Chondrocyte (in vitro differentiated cells): ENCODE results near the gene WDFY3. TPM values are rescaled to one million over a fixed set of nuclear protein-coding genes. Genes with fewer than 3 reads are reported as not detected.

Source experiments
- DNase-seq: peaks from one replicate; pipeline ENCODE4 v3.0.0; 2021; ENCODE audit warnings: mixed read lengths, low spot score
- H3K27ac Mint-ChIP-seq: one replicate; pipeline ENCODE4 v1.8.0; 2021; ENCODE audit warnings: mild to moderate bottlenecking, moderate library complexity, mixed read lengths; ENCODE audit not compliant: unreplicated experiment
- H3K27me3 Mint-ChIP-seq: 2 replicates; pipeline ENCODE4 v1.8.0; 2021; ENCODE audit warnings: low read depth, mixed read lengths
- H3K36me3 Mint-ChIP-seq: 2 replicates; pipeline ENCODE4 v1.8.0; 2021; ENCODE audit warnings: low read depth, mixed read lengths
- H3K4me1 Mint-ChIP-seq: 2 replicates; pipeline ENCODE4 v1.8.0; 2021; ENCODE audit warnings: low read depth, mild to moderate bottlenecking, mixed read lengths
- H3K4me3 Mint-ChIP-seq: one replicate; pipeline ENCODE4 v1.8.0; 2021; ENCODE audit warnings: mild to moderate bottlenecking, moderate library complexity, mixed read lengths; ENCODE audit not compliant: unreplicated experiment
- H3K9me3 Mint-ChIP-seq: 2 replicates; pipeline ENCODE4 v1.8.0; 2021; ENCODE audit warnings: low read depth, mixed read lengths
- total RNA-seq: library from RNA; stranded (reverse); gene quantifications from 3 replicates; pipeline ENCODE4 v1.2.1, GENCODE V29; 2021
- TF ChIP-seq, protein P1 (sequence below): fragments of 200-600 bp; sonication (generic); IDR thresholded peaks from 2 replicates; pipeline ENCODE4 v1.5.0; 2021; ENCODE audit warnings: antibody characterized with exemption, mild to moderate bottlenecking, moderate library complexity

WDFY3 gene
- total RNA-seq, 1 donor from 2014 or later: 61.9 TPM

DNA sequence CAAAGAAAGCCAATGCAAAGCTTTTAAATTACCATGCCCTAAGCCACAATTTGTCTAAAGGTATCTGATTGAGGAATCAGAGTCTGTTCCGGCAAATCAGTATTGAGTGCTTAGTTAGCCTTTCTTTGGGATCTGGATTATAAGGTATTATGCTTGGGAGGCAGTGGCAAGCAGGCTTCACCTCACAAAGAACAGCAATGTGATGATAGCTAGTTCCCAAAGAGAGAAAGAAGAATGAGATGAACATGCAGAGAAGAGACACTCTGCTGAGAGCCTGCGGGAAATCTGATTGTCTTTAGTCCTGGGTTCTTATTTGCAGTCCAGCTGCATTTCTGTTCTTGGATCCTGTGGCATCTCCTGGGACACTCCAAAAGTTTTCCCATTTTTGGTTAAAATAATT lies 35.2 kb downstream of the WDFY3 start:
- H3K4me1 Mint-ChIP-seq: peaks cover 24% of the 10 kb centered on the region
- no peak overlapping the region for H3K4me3 Mint-ChIP-seq
- no peak overlapping the region for H3K27ac Mint-ChIP-seq
- DNase-seq: no peak
- TF ChIP-seq, protein P1, sequence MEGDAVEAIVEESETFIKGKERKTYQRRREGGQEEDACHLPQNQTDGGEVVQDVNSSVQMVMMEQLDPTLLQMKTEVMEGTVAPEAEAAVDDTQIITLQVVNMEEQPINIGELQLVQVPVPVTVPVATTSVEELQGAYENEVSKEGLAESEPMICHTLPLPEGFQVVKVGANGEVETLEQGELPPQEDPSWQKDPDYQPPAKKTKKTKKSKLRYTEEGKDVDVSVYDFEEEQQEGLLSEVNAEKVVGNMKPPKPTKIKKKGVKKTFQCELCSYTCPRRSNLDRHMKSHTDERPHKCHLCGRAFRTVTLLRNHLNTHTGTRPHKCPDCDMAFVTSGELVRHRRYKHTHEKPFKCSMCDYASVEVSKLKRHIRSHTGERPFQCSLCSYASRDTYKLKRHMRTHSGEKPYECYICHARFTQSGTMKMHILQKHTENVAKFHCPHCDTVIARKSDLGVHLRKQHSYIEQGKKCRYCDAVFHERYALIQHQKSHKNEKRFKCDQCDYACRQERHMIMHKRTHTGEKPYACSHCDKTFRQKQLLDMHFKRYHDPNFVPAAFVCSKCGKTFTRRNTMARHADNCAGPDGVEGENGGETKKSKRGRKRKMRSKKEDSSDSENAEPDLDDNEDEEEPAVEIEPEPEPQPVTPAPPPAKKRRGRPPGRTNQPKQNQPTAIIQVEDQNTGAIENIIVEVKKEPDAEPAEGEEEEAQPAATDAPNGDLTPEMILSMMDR: no peak
- peaks cover 5% of the 10 kb centered on the region for H3K9me3 Mint-ChIP-seq
- no peaks in the 10 kb centered on the region for H3K27me3 Mint-ChIP-seq
- H3K36me3 Mint-ChIP-seq: peaks cover 11% of the 10 kb centered on the region

DNA sequence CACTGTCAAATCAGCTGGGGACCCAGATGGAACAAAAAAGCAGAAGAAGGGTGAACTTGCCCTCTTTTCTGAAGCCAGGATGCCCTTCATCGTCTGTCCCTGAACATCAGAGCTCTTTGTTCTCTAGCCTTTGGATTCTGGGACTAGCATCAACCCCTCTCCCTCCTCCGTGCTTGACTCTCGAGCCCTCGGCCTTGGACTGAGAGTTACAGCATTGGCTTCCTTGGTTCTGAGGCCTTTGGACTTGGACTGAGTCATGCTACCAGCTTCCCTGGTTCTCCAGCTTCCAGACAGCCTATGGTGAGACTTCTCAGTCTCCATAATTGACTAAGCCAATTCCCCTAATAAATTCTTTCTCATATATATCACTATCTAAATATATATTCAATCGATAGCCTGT lies 38.4 kb downstream of the WDFY3 start:
- Mint-ChIP-seq H3K27me3 (no peaks in the 10 kb centered on the region), H3K4me1 (peaks cover 10% of the 10 kb centered on the region), H3K9me3 (no peaks in the 10 kb centered on the region), H3K27ac (no peak overlapping the region), H3K4me3 (no peak overlapping the region), H3K36me3 (peaks cover 11% of the 10 kb centered on the region)
- no peak for DNase-seq
- TF ChIP-seq, protein P1: no peak

DNA sequence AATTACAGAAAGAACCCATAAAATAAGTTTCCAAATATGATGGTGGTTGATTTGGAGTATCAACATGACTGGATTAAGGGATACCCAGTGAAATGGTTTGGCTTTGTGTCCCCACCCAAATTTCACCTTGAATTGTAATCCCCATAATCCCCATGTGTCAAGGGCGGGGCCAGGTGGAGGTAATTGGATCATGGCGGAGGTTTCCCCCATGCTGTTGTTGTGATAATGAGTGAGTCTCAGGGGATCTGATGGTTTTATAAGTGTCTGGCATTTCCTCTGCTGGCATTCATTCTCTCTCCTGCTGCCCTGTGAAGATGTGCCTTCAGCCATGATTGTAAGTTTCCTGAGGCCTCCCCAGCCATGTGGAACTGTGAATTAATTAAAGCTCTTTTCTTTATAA lies 39.1 kb downstream of the WDFY3 start:
- DNase-seq: no peak
- TF ChIP-seq, protein P1: no peak
- Mint-ChIP-seq H3K4me3 (no peak overlapping the region), H3K27ac (peak overlapping the region; percentile 5), H3K36me3 (peaks cover 11% of the 10 kb centered on the region), H3K4me1 (peaks cover 6% of the 10 kb centered on the region), H3K9me3 (no peaks in the 10 kb centered on the region), H3K27me3 (no peaks in the 10 kb centered on the region)

DNA sequence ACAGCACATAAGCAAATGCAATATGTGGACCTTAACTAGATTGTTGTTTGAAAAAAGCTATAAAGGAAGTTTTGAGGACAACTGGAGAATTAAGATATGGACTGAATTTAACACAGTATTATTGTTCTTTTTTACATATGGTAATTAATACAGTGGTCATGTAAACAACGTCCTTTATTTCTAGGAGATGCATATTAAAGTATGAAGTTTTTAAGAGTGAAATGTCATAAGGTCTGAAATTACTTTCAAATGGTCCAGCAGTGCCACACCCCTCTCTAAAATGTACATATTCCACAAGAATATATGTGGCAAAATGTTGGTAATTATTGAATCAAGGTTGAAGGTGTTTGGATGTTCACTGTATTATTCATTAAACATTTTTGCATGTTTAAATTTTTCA lies 40.9 kb downstream of the WDFY3 start:
- Mint-ChIP-seq H3K4me3 (no peak overlapping the region), H3K27me3 (no peaks in the 10 kb centered on the region), H3K36me3 (peaks cover 12% of the 10 kb centered on the region), H3K4me1 (peaks cover 9% of the 10 kb centered on the region), H3K9me3 (no peaks in the 10 kb centered on the region), H3K27ac (no peak overlapping the region)
- TF ChIP-seq, protein P1: no peak
- no peak for DNase-seq

DNA sequence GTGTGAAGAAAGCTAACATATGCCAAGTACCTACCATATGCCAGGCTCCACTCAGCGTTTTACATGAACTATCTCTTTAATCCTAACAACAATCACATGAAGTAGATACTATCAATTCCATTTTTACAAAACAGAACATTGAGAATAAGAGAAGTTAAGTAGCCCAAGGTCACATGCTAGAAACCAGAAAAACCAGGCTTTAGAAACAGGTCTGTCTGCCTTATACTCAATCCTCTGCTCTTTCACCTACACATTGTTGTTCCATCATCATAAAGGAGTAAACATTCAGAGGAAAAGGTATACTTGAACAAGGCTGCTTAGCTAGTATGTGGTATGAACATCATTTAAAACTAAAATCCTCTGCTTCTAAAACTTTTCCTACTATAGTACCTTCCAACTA lies 42.1 kb downstream of the WDFY3 start:
- Mint-ChIP-seq H3K27me3 (no peaks in the 10 kb centered on the region), H3K4me3 (no peak overlapping the region), H3K4me1 (peaks cover 21% of the 10 kb centered on the region), H3K36me3 (peaks cover 13% of the 10 kb centered on the region), H3K9me3 (no peaks in the 10 kb centered on the region), H3K27ac (no peak overlapping the region)
- TF ChIP-seq, protein P1: no peak
- DNase-seq: no peak
